ENCODE results near the gene CEP63. TPM values are rescaled to one million over a fixed set of nuclear protein-coding genes. Genes with fewer than 3 reads are reported as not detected.

CEP63 gene
- total RNA-seq, 1 donor from 2014 or later = 60.5 TPM

- Histone ChIP-seq H3K4me3 (ENCODE audit: low read length in 3 of 3) (no peak overlapping the region), H3K36me3 (ENCODE audit: control insufficient read depth in 3 of 3, insufficient read depth in 3 of 3, low read length in 3 of 3) (peaks cover 29 to 36% (median 33%) of the 10 kb centered on the region in 3 donors), H3K9ac (ENCODE audit: low read depth in 1 of 3, low read length in 3 of 3) (no peak overlapping the region), H3K9me3 (ENCODE audit: control insufficient read depth in 3 of 3, low read length in 3 of 3) (no peaks in the 10 kb centered on the region), H3K27me3 (ENCODE audit: control insufficient read depth in 3 of 3, insufficient read depth in 3 of 3, low read length in 3 of 3) (no peaks in the 10 kb centered on the region), H3K4me1 (ENCODE audit: control insufficient read depth in 3 of 3, insufficient read depth in 3 of 3, low read length in 3 of 3) (peaks cover 14 to 35% (median 18%) of the 10 kb centered on the region in 3 donors), H3K27ac (ENCODE audit: low read depth, low read length) (peak overlapping the region; percentile 79)
These were observed 7.9 kb upstream of the CEP63 start for GRCh38 chr3:134477938-134478337.

GRCh38 chr3:134480546-134480945 is 5.3 kb upstream of the CEP63 start:
- no peak overlapping the region for H3K4me3 ChIP-seq (ENCODE audit: low read length in 3 of 3)
- peaks cover 29 to 36% (median 33%) of the 10 kb centered on the region in 3 donors for H3K36me3 ChIP-seq (ENCODE audit: control insufficient read depth in 3 of 3, insufficient read depth in 3 of 3, low read length in 3 of 3)
- H3K9me3 ChIP-seq (ENCODE audit: control insufficient read depth in 3 of 3, low read length in 3 of 3) = no peaks in the 10 kb centered on the region
- no peak overlapping the region for H3K9ac ChIP-seq (ENCODE audit: low read depth in 1 of 3, low read length in 3 of 3)
- peaks cover 28 to 54% (median 29%) of the 10 kb centered on the region in 3 donors for H3K4me1 ChIP-seq (ENCODE audit: control insufficient read depth in 3 of 3, insufficient read depth in 3 of 3, low read length in 3 of 3)
- no peak overlapping the region for H3K27ac ChIP-seq (ENCODE audit: low read depth, low read length)
- H3K27me3 ChIP-seq (ENCODE audit: control insufficient read depth in 3 of 3, insufficient read depth in 3 of 3, low read length in 3 of 3) = no peaks in the 10 kb centered on the region

GRCh38 chr3:134481166-134481565 is 4.7 kb upstream of the CEP63 start:
- no peak overlapping the region for H3K27ac ChIP-seq (ENCODE audit: low read depth, low read length)
- H3K36me3 ChIP-seq (ENCODE audit: control insufficient read depth in 3 of 3, insufficient read depth in 3 of 3, low read length in 3 of 3) = peaks cover 29 to 36% (median 33%) of the 10 kb centered on the region in 3 donors
- peaks cover 25 to 55% (median 27%) of the 10 kb centered on the region in 3 donors for H3K4me1 ChIP-seq (ENCODE audit: control insufficient read depth in 3 of 3, insufficient read depth in 3 of 3, low read length in 3 of 3)
- no peak overlapping the region for H3K4me3 ChIP-seq (ENCODE audit: low read length in 3 of 3)
- H3K27me3 ChIP-seq (ENCODE audit: control insufficient read depth in 3 of 3, insufficient read depth in 3 of 3, low read length in 3 of 3) = no peaks in the 10 kb centered on the region
- H3K9me3 ChIP-seq (ENCODE audit: control insufficient read depth in 3 of 3, low read length in 3 of 3) = no peaks in the 10 kb centered on the region
- no peak overlapping the region for H3K9ac ChIP-seq (ENCODE audit: low read depth in 1 of 3, low read length in 3 of 3)

- Histone ChIP-seq H3K27ac (ENCODE audit: low read depth, low read length) (peak overlapping the region; percentile 57), H3K36me3 (ENCODE audit: control insufficient read depth in 3 of 3, insufficient read depth in 3 of 3, low read length in 3 of 3) (peaks cover 31 to 34% (median 33%) of the 10 kb centered on the region in 3 donors), H3K9ac (ENCODE audit: low read depth in 1 of 3, low read length in 3 of 3) (no peak overlapping the region), H3K4me1 (ENCODE audit: control insufficient read depth in 3 of 3, insufficient read depth in 3 of 3, low read length in 3 of 3) (peaks cover 16 to 52% (median 28%) of the 10 kb centered on the region in 3 donors), H3K4me3 (ENCODE audit: low read length in 3 of 3) (no peak overlapping the region), H3K9me3 (ENCODE audit: control insufficient read depth in 3 of 3, low read length in 3 of 3) (no peaks in the 10 kb centered on the region), H3K27me3 (ENCODE audit: control insufficient read depth in 3 of 3, insufficient read depth in 3 of 3, low read length in 3 of 3) (no peaks in the 10 kb centered on the region)
These were observed 3.2 kb upstream of the CEP63 start for GRCh38 chr3:134482622-134483021.

GRCh38 chr3:134483195-134483900 is 2.5 kb upstream of the CEP63 start:
- Histone ChIP-seq H3K36me3 (ENCODE audit: control insufficient read depth in 3 of 3, insufficient read depth in 3 of 3, low read length in 3 of 3) (peaks cover 25 to 27% (median 27%) of the 10 kb centered on the region in 3 donors), H3K27me3 (ENCODE audit: control insufficient read depth in 3 of 3, insufficient read depth in 3 of 3, low read length in 3 of 3) (no peaks in the 10 kb centered on the region), H3K4me3 (ENCODE audit: low read length in 3 of 3) (peak overlapping the region in 1 of 3 donors; percentile 6), H3K9me3 (ENCODE audit: control insufficient read depth in 3 of 3, low read length in 3 of 3) (no peaks in the 10 kb centered on the region), H3K27ac (ENCODE audit: low read depth, low read length) (peak overlapping the region; percentile 57), H3K4me1 (ENCODE audit: control insufficient read depth in 3 of 3, insufficient read depth in 3 of 3, low read length in 3 of 3) (peaks cover 15 to 52% (median 32%) of the 10 kb centered on the region in 3 donors), H3K9ac (ENCODE audit: low read depth in 1 of 3, low read length in 3 of 3) (no peak overlapping the region)

- H3K4me1 ChIP-seq (ENCODE audit: control insufficient read depth in 3 of 3, insufficient read depth in 3 of 3, low read length in 3 of 3) = peaks cover 15 to 52% (median 32%) of the 10 kb centered on the region in 3 donors
- no peaks in the 10 kb centered on the region for H3K27me3 ChIP-seq (ENCODE audit: control insufficient read depth in 3 of 3, insufficient read depth in 3 of 3, low read length in 3 of 3)
These were observed 661 bp upstream of the CEP63 start for GRCh38 chr3:134485075-134485717.

GRCh38 chr3:134486577-134487041 is 752 bp downstream of the CEP63 start:
- H3K9ac ChIP-seq (ENCODE audit: low read depth in 1 of 3, low read length in 3 of 3) = peak overlapping the region; percentile 91 to 96 (median 93)
- peaks cover 15 to 43% (median 32%) of the 10 kb centered on the region in 3 donors for H3K4me1 ChIP-seq (ENCODE audit: control insufficient read depth in 3 of 3, insufficient read depth in 3 of 3, low read length in 3 of 3)
- peak overlapping the region; percentile 90 for H3K27ac ChIP-seq (ENCODE audit: low read depth, low read length)
- H3K36me3 ChIP-seq (ENCODE audit: control insufficient read depth in 3 of 3, insufficient read depth in 3 of 3, low read length in 3 of 3) = peaks cover 6 to 11% (median 8%) of the 10 kb centered on the region in 3 donors
- H3K4me3 ChIP-seq (ENCODE audit: low read length in 3 of 3) = peak overlapping the region; percentile 74 to 99 (median 95)
- H3K9me3 ChIP-seq (ENCODE audit: control insufficient read depth in 3 of 3, low read length in 3 of 3) = no peaks in the 10 kb centered on the region
- no peaks in the 10 kb centered on the region for H3K27me3 ChIP-seq (ENCODE audit: control insufficient read depth in 3 of 3, insufficient read depth in 3 of 3, low read length in 3 of 3)

More at GRCh38 chr3:134485075-134485717, 661 bp upstream of the CEP63 start:
- H3K9me3 ChIP-seq (ENCODE audit: control insufficient read depth in 3 of 3, low read length in 3 of 3) = no peaks in the 10 kb centered on the region
- peak overlapping the region; percentile 74 to 99 (median 95) for H3K4me3 ChIP-seq (ENCODE audit: low read length in 3 of 3)
- H3K36me3 ChIP-seq (ENCODE audit: control insufficient read depth in 3 of 3, insufficient read depth in 3 of 3, low read length in 3 of 3) = peaks cover 20 to 24% (median 20%) of the 10 kb centered on the region in 3 donors
- H3K27ac ChIP-seq (ENCODE audit: low read depth, low read length) = peak overlapping the region; percentile 90
- peak overlapping the region; percentile 91 to 99 (median 96) for H3K9ac ChIP-seq (ENCODE audit: low read depth in 1 of 3, low read length in 3 of 3)

GRCh38 chr3:134487406-134487805 is 1.5 kb downstream of the CEP63 start:
- no peaks in the 10 kb centered on the region for H3K9me3 ChIP-seq (ENCODE audit: control insufficient read depth in 3 of 3, low read length in 3 of 3)
- peak overlapping the region; percentile 91 to 96 (median 93) for H3K9ac ChIP-seq (ENCODE audit: low read depth in 1 of 3, low read length in 3 of 3)
- H3K36me3 ChIP-seq (ENCODE audit: control insufficient read depth in 3 of 3, insufficient read depth in 3 of 3, low read length in 3 of 3) = peaks cover 1 to 4% (median 2%) of the 10 kb centered on the region in 3 donors
- H3K4me3 ChIP-seq (ENCODE audit: low read length in 3 of 3) = peak overlapping the region in 2 of 3 donors; percentile 6 to 99
- H3K4me1 ChIP-seq (ENCODE audit: control insufficient read depth in 3 of 3, insufficient read depth in 3 of 3, low read length in 3 of 3) = peaks cover 15 to 43% (median 32%) of the 10 kb centered on the region in 3 donors
- H3K27ac ChIP-seq (ENCODE audit: low read depth, low read length) = peak overlapping the region; percentile 90
- no peaks in the 10 kb centered on the region for H3K27me3 ChIP-seq (ENCODE audit: control insufficient read depth in 3 of 3, insufficient read depth in 3 of 3, low read length in 3 of 3)

GRCh38 chr3:134494495-134494894 is 8.6 kb downstream of the CEP63 start:
- no peaks in the 10 kb centered on the region for H3K27me3 ChIP-seq (ENCODE audit: control insufficient read depth in 3 of 3, insufficient read depth in 3 of 3, low read length in 3 of 3)
- peaks cover 0 to 13% (median 0%) of the 10 kb centered on the region in 3 donors for H3K36me3 ChIP-seq (ENCODE audit: control insufficient read depth in 3 of 3, insufficient read depth in 3 of 3, low read length in 3 of 3)
- no peak overlapping the region for H3K9ac ChIP-seq (ENCODE audit: low read depth in 1 of 3, low read length in 3 of 3)

More at GRCh38 chr3:134494495-134494894, 8.6 kb downstream of the CEP63 start:
- Histone ChIP-seq H3K27ac (ENCODE audit: low read depth, low read length) (no peak overlapping the region), H3K4me3 (ENCODE audit: low read length in 3 of 3) (no peak overlapping the region), H3K9me3 (ENCODE audit: control insufficient read depth in 3 of 3, low read length in 3 of 3) (no peaks in the 10 kb centered on the region), H3K4me1 (ENCODE audit: control insufficient read depth in 3 of 3, insufficient read depth in 3 of 3, low read length in 3 of 3) (peaks cover 3 to 12% (median 9%) of the 10 kb centered on the region in 3 donors)
